Upper lobe of left lung (tissue), 4 donors: ENCODE data around the gene EHMT1.

ENCODE experiments used
- EP300 ChIP-seq, 4 donors: sonication (generic); formaldehyde crosslinking; IDR thresholded peaks; one replicate each; pipeline ENCODE4 v1.5.1; 2017; ENCODE audit warnings: antibody characterized with exemption in 4 of 4, control low read depth in 2 of 4
- TF ChIP-seq, protein P1 (sequence below), 6 experiments: fragments of 450-650 bp in 4 of 6; fragments of 200-600 bp in 2 of 6; sonication (generic) in 2 of 6; IDR thresholded peaks; one replicate each; pipeline ENCODE4 v1.5.1; 2016 to 2019; ENCODE audit warnings: antibody characterized with exemption in 6 of 6

GRCh38 chr9:137574192-137574591 lies 44.6 kb upstream of the EHMT1 start:
- TF ChIP-seq, protein P1, sequence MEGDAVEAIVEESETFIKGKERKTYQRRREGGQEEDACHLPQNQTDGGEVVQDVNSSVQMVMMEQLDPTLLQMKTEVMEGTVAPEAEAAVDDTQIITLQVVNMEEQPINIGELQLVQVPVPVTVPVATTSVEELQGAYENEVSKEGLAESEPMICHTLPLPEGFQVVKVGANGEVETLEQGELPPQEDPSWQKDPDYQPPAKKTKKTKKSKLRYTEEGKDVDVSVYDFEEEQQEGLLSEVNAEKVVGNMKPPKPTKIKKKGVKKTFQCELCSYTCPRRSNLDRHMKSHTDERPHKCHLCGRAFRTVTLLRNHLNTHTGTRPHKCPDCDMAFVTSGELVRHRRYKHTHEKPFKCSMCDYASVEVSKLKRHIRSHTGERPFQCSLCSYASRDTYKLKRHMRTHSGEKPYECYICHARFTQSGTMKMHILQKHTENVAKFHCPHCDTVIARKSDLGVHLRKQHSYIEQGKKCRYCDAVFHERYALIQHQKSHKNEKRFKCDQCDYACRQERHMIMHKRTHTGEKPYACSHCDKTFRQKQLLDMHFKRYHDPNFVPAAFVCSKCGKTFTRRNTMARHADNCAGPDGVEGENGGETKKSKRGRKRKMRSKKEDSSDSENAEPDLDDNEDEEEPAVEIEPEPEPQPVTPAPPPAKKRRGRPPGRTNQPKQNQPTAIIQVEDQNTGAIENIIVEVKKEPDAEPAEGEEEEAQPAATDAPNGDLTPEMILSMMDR (IDR thresholded peaks at IDR 0.05), result no peak
- no peak for TF ChIP-seq EP300 (IDR thresholded peaks at IDR 0.05)
